GM12892 (cell line): ENCODE measurements around the gene ULBP3.

Experiments
- POLR2A ChIP-seq: IDR thresholded peaks from 2 replicates; pipeline ENCODE4 v1.6.1; 2011; ENCODE audit warnings: low read depth, low read length, control low read depth
- POLR2AphosphoS5 ChIP-seq: IDR thresholded peaks from 2 replicates; pipeline ENCODE4 v1.6.1; 2011; ENCODE audit warnings: low read depth, low read length, control low read depth
- TAF1 ChIP-seq: IDR thresholded peaks from 2 replicates; pipeline ENCODE4 v1.6.1; 2011; ENCODE audit warnings: low read depth, mild to moderate bottlenecking, control low read depth, low read length, borderline replicate concordance

DNA sequence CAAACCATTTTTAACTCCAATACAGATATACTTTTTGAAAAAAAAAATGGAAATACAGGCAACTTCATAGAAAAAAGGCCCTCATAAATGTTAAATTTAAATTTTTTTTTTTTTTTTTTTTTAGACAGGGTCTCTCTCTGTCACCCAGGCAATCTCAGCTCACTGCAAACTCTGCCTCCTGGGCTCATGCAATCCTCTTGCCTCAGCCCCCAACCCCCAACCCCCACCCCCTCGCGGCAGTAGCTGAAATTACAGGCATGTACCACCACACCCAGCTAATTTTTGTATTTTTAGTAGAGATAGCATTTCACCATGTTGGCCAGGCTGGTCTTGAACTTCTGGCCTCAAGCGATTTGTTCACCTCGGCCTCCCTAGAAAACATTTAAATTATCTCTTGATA, 12.8 kb upstream of the ULBP3 start:
- TF ChIP-seq POLR2AphosphoS5, result no peak
- no peak for TF ChIP-seq POLR2A
- no peak for TF ChIP-seq TAF1
